Kidney (tissue), 14 donors: ENCODE measurements around the gene COL23A1. TPM values are rescaled to one million over a fixed set of nuclear protein-coding genes. Genes with fewer than 3 reads are reported as not detected.
A peak's percentile ranks its signal among the peaks of the same experiment; 100 is the strongest.

ENCODE experiments used
- DNase-seq, 5 donors: peaks; one replicate each; pipeline ENCODE4 v3.0.0-alpha.2; 2013 to 2020
- FAIRE-seq: peaks from 2 replicates; lab custom pipeline; 2012; peaks lifted over from hg19 to GRCh38; lab: Jason Lieb, UNC
- H3K27ac ChIP-seq, 2 donors: one replicate each; pipeline ENCODE4 v1.7.0; 2013; ENCODE audit warnings: low read depth in 2 of 2, low read length in 2 of 2, inconsistent platforms in 1 of 2
- H3K27me3 ChIP-seq: one replicate; pipeline ENCODE4 v1.7.1; 2013; ENCODE audit warnings: low read length, inconsistent platforms; ENCODE audit not compliant: control insufficient read depth, insufficient read depth
- H3K36me3 ChIP-seq, 3 donors: one replicate each; pipeline versions ENCODE4 v1.7.0 to v1.7.1; 2013; ENCODE audit warnings: low read length in 3 of 3, control low read depth in 1 of 3, inconsistent platforms in 1 of 3; ENCODE audit not compliant: insufficient read depth in 3 of 3, control insufficient read depth in 2 of 3
- H3K4me1 ChIP-seq, 3 donors: one replicate each; pipeline versions ENCODE4 v1.7.0 to v1.7.1; 2013; ENCODE audit warnings: low read length in 3 of 3, inconsistent platforms in 1 of 3, low read depth in 1 of 3; ENCODE audit not compliant: control insufficient read depth in 2 of 3, insufficient read depth in 2 of 3
- H3K4me3 ChIP-seq, 3 donors: one replicate each; pipeline versions ENCODE4 v1.7.0 to v1.8.1; 2013; ENCODE audit warnings: low read length in 3 of 3, control low read depth in 1 of 3, inconsistent platforms in 1 of 3
- H3K9ac ChIP-seq, 3 donors: one replicate each; pipeline versions ENCODE4 v1.7.0 to v1.7.1; 2013; ENCODE audit warnings: low read length in 3 of 3, control low read depth in 1 of 3, inconsistent platforms in 1 of 3
- H3K9me3 ChIP-seq, 3 donors: one replicate each; pipeline versions ENCODE4 v1.7.0 to v1.7.1; 2013; ENCODE audit warnings: low read length in 3 of 3, control low read depth in 1 of 3, inconsistent platforms in 1 of 3; ENCODE audit not compliant: control insufficient read depth in 2 of 3, insufficient read depth in 1 of 3
- intact Hi-C: fragments of 100-400 bp; cut with DNase I; formaldehyde crosslinking; loops from one replicate; pipeline ENCODE4 v1.11.1; 2022
- polyA plus RNA-seq: library from polyadenylated mRNA; stranded (reverse); fragments of 350-450 nt; fragmentation: Illumina TruSeq; extraction: RNeasy Lipid Tissue Mini Kit (QIAGEN cat#74804); gene quantifications from one replicate; pipeline ENCODE4 v1.2.3, GENCODE V29; 2014; ENCODE audit warnings: low read depth, low replicate concordance; ENCODE audit not compliant: insufficient read depth
- total RNA-seq: library from RNA; stranded (reverse); fragmentation: NEBNext Ultra II Directional; extraction: Animal tissue kit (Norgen Biotek cat#: 25700); gene quantifications from one replicate; pipeline ENCODE4 v1.2.1, GENCODE V29; 2021
- TF ChIP-seq, protein P1 (sequence below): IDR thresholded peaks from 3 replicates; pipeline ENCODE4 v1.5.1; 2012; ENCODE audit warnings: mild to moderate bottlenecking, moderate library complexity, borderline replicate concordance; ENCODE audit not compliant: insufficient read depth; ENCODE audit errors: extremely low read depth
- donor health status: control.
- donor health status: control.
- donor health status: control.
- donor health status: control.
- donor health status: control.
- donor health status: DM: yes; HTN: yes; CAD: no.
- donor health status: Normal renal cell carcinoma (clear cell type).

The COL23A1 gene
- total and polyA plus RNA-seq, 2 donors from 2014 or later: 4.1 to 8.7 TPM

DNA sequence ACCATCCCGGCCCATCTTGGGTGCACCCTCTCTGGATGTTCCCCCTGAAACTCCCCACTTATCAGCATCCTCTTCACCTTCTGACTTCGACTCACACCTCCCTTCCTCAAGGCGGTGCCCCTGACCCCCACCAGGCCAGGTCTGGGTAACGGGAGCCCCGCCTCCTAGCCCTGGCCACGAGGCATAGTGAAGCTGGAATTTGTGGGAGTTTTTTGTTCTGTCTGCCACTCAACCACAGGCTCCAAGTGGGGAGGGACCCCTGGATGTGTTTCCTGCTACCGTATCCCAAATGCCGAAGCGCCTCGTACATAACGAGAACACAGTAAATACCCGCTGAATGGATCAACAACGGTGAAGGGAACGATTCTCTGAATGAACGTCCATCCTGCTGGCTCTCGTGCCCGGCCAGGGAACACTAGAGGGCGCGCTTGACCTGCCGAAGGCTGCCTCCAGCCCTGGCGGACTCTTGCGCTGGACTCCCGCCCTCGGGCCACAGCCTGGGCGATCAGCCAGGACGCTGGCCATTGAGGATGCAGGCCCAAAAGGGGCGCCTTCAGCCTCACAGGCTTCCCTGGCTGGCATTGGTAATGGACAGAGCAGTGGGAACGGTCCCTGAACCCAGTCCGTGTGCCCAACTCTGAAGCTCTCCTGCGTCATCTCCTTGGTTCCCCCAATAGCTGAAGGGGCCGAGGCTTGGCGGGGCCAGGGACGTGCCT is 310.3 kb downstream of the COL23A1 start:
- Histone ChIP-seq H3K9ac (no peak overlapping the region), H3K4me3 (no peak overlapping the region), H3K36me3 (no peaks in the 10 kb centered on the region), H3K4me1 (no peaks in the 10 kb centered on the region), H3K27me3 (no peaks in the 10 kb centered on the region), H3K9me3 (peaks cover 0 to 8% (median 3%) of the 10 kb centered on the region in 3 donors), H3K27ac (no peak overlapping the region)
- TF ChIP-seq, protein P1, sequence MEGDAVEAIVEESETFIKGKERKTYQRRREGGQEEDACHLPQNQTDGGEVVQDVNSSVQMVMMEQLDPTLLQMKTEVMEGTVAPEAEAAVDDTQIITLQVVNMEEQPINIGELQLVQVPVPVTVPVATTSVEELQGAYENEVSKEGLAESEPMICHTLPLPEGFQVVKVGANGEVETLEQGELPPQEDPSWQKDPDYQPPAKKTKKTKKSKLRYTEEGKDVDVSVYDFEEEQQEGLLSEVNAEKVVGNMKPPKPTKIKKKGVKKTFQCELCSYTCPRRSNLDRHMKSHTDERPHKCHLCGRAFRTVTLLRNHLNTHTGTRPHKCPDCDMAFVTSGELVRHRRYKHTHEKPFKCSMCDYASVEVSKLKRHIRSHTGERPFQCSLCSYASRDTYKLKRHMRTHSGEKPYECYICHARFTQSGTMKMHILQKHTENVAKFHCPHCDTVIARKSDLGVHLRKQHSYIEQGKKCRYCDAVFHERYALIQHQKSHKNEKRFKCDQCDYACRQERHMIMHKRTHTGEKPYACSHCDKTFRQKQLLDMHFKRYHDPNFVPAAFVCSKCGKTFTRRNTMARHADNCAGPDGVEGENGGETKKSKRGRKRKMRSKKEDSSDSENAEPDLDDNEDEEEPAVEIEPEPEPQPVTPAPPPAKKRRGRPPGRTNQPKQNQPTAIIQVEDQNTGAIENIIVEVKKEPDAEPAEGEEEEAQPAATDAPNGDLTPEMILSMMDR: peak; percentile 91
- DNase-seq: peak; percentile 86 to 96 (median 90)
- peak; percentile 73 for FAIRE-seq
- intact Hi-C loops: loop anchor here (5.0 to 10.0 kb wide), 2 partner anchors 272 to 315 kb away; partner anchors contain the start of gene COL23A1

DNA sequence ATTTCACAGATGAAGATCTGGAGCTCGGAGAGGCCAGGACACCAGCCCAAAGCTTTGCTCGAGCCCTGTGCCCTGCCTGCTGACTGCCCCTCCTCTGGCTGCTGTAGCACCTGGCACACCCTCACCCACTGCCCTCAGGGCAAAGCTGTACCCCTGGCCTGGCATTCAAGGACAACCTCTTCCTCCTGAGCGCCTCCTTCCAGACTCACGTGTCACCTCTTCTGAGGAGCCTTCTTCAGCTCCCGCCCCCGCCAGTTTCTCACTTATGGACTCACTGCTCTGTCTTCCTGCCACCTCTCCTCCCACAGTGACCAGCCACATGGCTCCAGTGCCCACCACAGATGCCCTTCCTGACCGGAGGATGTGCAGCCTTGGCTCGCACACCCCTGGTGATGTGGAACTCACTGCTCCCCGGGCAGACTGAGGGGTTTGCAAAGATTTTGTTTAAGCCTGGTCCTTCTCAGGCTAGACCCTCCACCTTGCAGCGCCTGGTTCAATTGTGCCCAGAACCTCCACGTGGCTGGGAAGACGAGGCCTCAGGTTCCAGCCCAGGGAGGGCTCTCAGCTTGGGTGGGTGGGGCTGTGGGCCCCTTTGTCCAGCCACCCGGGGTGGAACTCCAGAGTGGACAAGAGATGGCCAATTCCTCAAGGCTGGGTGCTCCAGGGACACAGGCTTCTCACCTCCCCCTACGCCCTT is 311.0 kb downstream of the COL23A1 start:
- peak in 1 of 5 donors; percentile 73 for DNase-seq
- no peak for FAIRE-seq

DNA sequence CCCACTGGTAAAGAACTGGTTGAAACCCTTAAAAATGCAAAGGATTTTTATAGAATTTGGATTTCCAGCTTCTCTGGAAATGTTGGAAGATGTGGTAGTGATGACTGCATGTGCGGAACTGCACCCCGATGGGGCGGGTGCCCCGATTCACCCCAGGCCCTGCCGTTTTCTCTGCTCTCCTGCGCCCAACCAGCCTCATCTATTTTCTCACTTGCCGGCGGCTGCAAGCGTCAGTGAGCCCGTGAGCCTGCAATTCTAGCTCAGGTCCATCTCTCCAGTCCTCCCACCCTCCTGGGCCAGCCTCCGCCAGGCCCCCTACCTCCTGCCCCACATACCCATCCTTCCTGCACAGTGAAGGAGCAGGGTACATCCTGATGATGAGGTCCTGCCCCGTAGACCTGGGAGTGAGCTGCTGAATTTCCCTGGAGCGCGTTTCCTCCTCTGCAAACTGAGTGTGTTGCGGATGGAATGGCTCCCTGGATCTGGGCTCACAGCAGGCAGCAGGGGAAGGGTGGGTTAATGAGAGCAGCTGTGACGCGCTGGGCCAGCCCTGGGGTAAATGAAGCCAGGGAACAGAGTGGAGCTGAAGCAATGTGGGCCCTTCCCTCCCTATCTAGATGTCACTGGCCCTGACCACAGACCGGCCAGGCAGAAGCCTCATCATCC is 311.7 kb downstream of the COL23A1 start:
- Histone ChIP-seq H3K27ac (no peak overlapping the region), H3K9ac (no peak overlapping the region), H3K9me3 (peaks cover 0 to 2% (median 0%) of the 10 kb centered on the region in 3 donors), H3K4me1 (no peaks in the 10 kb centered on the region), H3K36me3 (no peaks in the 10 kb centered on the region), H3K4me3 (no peak overlapping the region), H3K27me3 (no peaks in the 10 kb centered on the region)
- peak in 1 of 5 donors; percentile 29 for DNase-seq
- no peak for FAIRE-seq
- intact Hi-C loops: loop anchor here (5.0 to 10.0 kb wide), 2 partner anchors 274 to 316 kb away; partner anchors contain the start of gene COL23A1
- TF ChIP-seq, protein P1: no peak

More for the DNA sequence above, 311.0 kb downstream of the COL23A1 start:
- TF ChIP-seq, protein P1: no peak
- Histone ChIP-seq H3K4me3 (no peak overlapping the region), H3K27me3 (no peaks in the 10 kb centered on the region), H3K4me1 (no peaks in the 10 kb centered on the region), H3K9me3 (peaks cover 0 to 8% (median 3%) of the 10 kb centered on the region in 3 donors), H3K9ac (no peak overlapping the region), H3K36me3 (no peaks in the 10 kb centered on the region), H3K27ac (no peak overlapping the region)
- intact Hi-C loops: loop anchor here (5.0 to 10.0 kb wide), 2 partner anchors 273 to 316 kb away; partner anchors contain the start of gene COL23A1
